ENCODE measurements around the gene SCGB3A1.

- TF ChIP-seq YY1 (IDR thresholded peaks at IDR 0.05; ENCODE audit: insufficient read depth, insufficient read length) (no peak), SUZ12 (IDR thresholded peaks at IDR 0.05; ENCODE audit: extremely low read depth, insufficient read depth, insufficient read length) (no peak), ZNF274 (IDR thresholded peaks at IDR 0.05; ENCODE audit: low read depth, low read length) (no peak)
These were observed 38.6 kb upstream of the SCGB3A1 start for GRCh38 chr5:180629831-180630382.
